ENCODE results near the gene GJB2.

- TF ChIP-seq ISL1 (CRISPR knock-in tag; IDR thresholded peaks at IDR 0.05): no peak
- TF ChIP-seq PATZ1 (CRISPR knock-in tag; IDR thresholded peaks at IDR 0.05; ENCODE audit: borderline replicate concordance): no peak
- no peak for TF ChIP-seq SNAI2 (CRISPR knock-in tag; IDR thresholded peaks at IDR 0.05)
- TF ChIP-seq OSR1 (CRISPR knock-in tag; IDR thresholded peaks at IDR 0.05): no peak
- TF ChIP-seq RARB (CRISPR knock-in tag; IDR thresholded peaks at IDR 0.05): no peak
- no peak for TF ChIP-seq CREB5 (CRISPR knock-in tag; IDR thresholded peaks at IDR 0.05; ENCODE audit: low read depth)
- TF ChIP-seq ARNTL (CRISPR knock-in tag; IDR thresholded peaks at IDR 0.05; ENCODE audit: borderline replicate concordance, low read depth): no peak
- TF ChIP-seq TCF4 (CRISPR knock-in tag; IDR thresholded peaks at IDR 0.05; ENCODE audit: borderline replicate concordance): no peak
- no peak for TF ChIP-seq ZC3H10 (CRISPR knock-in tag; IDR thresholded peaks at IDR 0.05)
These were observed 54.9 kb downstream of the GJB2 start for GRCh38 chr13:20137875-20138274.
